Measurements from ENCODE around the gene LIN28B.
A peak's percentile ranks its signal among the peaks of the same experiment; 100 is the strongest.
"Not testable (repeated sequence)": the region's sequence is repeated elsewhere in the genome, so short reads cannot be mapped to it uniquely, and the experiment has no call there.

LIN28B gene

DNA sequence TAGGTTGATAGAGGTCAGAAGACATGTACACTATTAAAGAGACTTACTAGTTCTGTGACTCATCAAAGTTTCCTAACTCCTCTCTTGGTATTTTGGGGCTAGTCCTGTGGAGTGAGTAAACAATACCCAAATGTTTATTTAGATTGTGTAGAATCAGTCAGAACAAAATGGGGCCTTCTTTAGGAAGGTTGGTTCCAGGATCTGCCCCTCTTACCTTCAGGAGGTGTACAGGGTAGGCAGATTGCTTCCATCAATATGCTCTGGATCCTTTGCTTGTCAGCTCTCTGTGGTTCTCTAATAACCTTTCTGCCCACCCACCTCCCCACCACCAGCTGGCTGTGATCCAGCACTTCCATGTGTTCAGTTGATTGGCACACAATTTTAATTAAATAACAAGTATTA lies 115.9 kb downstream of the LIN28B start:
- DNase-seq: no peak

DNA sequence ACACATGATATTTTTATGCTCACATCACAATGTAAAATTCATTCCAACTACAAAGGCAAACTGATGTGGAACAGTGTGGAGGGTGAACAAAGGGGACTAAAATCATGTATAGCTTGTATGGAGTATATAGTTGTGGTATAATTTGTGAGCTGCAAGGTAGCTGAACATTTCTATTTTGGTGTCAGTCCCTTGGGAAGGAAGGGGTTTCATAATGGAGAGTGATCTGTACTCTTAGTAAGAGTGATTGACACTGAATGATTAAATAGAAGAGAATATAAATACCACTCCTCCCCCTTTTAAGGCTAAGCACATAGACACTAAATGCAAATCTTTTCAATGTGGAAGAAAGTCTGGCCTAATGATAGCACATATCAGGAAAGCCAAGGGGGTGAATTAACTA lies 118.3 kb downstream of the LIN28B start:
- DNase-seq: no peak

GRCh38 chr6:105076418-105076817 lies 119.5 kb downstream of the LIN28B start:
- DNase-seq: not testable (repeated sequence)

- peak; percentile 31 to 69 for DNase-seq
Observed at GRCh38 chr6:105077596-105078385, 120.9 kb downstream of the LIN28B start.

DNA sequence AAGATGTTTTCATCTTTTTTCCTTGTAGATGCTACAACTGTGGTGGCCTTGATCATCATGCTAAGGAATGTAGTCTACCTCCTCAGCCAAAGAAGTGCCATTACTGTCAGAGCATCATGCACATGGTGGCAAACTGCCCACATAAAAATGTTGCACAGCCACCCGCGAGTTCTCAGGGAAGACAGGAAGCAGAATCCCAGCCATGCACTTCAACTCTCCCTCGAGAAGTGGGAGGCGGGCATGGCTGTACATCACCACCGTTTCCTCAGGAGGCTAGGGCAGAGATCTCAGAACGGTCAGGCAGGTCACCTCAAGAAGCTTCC lies 121.4 kb downstream of the LIN28B start:
- DNase-seq: no peak

- no peak for DNase-seq
Observed at GRCh38 chr6:105080279-105080678, 123.4 kb downstream of the LIN28B start.

- DNase-seq: not testable (repeated sequence)
Observed at GRCh38 chr6:105081662-105082061, 124.8 kb downstream of the LIN28B start.

- peak; percentile 23 to 61 for DNase-seq
Observed at GRCh38 chr6:105087571-105088211, 130.8 kb downstream of the LIN28B start.

- DNase-seq: no peak
Observed at GRCh38 chr6:105091140-105091829, 134.4 kb downstream of the LIN28B start.

GRCh38 chr6:105094133-105094640 lies 137.3 kb downstream of the LIN28B start:
- no peak for DNase-seq

DNA sequence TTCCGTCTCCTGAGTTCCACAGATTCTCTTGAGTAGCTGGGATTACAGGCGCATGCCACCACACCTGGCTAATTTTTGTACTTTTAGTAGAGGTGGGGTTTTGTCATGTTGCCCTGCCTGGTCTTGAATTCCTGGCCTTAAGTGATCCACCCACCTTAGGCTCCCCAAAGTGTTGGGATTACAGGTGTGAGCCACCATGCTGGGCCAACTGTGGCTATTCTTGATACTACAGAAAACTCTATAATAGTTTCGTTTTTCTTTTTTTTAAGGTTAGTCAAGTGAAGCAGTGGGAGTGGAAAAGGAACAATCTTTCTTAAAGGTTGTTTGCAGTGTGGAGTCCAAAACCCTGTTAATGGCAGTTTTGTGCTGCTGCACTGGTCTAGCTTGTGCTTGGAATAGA lies 138.2 kb downstream of the LIN28B start:
- no peak for DNase-seq

GRCh38 chr6:105097288-105097687 lies 140.4 kb downstream of the LIN28B start:
- DNase-seq: no peak

DNA sequence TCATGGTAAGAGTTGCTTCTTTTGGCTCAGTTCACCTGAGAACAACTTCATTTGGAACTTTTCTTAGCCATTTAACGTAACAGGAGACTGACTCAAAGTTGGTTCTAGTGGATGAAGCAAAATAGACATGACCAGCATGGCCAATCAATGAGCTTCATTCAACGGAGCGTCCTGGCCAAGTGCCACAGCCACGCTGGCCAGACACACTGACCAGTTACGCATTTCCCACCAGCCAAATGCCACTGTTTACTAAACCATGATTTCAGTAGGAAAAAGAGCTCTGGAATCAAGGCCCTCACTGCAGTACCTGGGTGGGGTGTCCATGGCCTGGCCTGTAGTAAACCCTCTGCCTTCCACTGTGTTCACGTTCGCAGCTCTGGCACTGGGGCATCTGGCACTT lies 142.5 kb downstream of the LIN28B start:
- DNase-seq: no peak

DNA sequence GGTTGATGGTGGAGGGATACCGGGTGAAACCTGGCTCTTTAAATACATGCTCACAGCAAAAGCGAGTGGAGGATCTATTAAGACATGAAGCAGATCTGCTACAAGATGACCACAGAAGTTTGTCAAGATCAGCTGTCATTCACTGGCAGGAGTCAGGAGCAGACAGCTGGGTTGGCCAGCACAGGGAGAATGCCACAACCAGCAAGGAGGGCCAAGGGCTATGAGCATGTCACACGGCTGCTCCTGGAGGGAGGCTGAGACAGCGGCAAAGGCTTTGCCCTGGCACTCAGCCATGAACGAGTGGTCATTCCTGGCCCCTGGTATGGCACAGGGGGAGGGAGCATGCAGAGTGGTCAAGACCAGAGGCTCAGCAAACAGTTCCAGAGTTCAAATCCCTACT lies 145.3 kb downstream of the LIN28B start:
- no peak for DNase-seq

- DNase-seq: no peak
Observed at GRCh38 chr6:105105094-105105493, 148.2 kb downstream of the LIN28B start.

DNA sequence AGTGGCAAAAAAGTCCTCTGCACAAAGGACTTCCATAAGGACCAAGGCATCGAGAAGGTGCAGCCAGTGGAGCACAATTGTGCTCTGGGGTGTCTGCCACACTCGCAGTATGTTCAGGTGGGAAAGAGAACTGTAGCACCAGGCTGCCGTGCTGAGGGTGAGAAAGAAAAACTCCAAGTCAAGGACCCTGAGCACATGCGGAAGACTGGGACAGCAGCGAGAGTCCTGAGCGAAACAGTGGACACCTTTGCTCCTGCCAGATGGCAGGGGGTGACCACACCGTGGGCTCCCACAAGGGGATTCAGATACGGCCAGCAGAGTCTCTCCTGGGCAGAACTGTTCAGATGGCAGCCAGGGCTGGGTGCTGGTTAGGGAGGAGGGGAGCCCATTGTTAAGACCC lies 149.4 kb downstream of the LIN28B start:
- DNase-seq: no peak

DNA sequence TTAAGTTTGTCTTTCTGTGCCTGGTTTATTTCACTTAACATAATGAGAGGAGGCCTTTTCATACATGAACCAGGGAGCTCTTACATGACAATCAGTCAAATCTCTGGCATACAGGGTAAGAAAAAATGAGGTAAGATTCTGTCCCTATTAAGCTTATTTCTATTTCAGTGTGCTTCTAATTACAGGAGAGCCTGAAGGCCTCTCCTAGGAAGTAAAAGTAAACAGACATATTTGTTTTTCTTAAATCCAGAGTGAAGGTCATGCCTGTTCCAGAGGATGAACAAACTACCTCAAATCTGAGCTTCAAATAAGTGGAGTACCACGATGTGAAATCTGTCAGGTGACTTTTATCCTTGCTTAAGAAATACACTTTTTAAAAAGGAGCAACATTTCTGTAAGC lies 150.3 kb downstream of the LIN28B start:
- no peak for DNase-seq

- no peak for DNase-seq
Observed at GRCh38 chr6:105108631-105109262, 151.8 kb downstream of the LIN28B start.

DNA sequence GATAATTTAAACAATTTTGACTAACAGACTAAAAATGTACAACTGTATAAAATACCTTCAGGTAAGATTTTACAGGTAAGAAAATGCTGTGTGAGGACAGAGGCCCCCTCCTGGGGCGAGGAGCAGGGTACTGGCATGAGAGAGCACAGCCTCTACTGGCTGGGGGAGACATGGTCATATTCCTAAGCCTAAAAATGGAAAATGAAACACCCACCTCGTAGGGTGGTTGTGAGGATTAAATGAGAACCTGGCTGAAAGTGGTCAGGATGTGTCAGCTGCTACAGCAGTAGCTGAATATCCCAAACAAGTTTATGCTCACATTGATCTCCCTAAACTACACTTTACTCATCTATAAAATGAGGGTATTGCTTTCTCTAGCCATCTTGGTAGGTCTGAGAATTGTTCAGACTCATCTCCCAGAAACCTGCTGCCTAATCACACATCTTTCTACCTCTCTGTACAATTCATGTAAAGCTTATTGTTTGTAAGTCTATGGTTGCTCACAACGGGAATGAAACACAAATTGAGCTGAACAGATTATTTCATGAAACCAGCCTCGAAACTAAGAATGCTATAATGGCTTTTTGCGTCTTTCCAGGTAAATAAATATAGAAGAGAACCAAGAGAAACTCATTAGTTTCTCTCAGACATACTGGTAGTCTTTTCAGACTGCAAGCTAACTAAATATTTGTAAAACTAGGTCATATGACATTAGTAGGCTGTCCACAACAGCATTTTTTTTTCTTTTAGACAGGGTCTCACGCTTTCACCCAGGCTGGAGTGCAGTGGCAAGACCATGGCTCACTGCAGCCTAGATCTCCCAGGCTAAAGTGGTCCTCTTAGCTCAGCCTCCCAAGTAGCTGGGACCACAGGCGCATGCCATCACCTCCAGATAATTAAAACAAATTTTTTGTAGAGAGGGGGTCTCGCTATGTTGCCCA lies 153.3 kb downstream of the LIN28B start:
- DNase-seq: no peak

GRCh38 chr6:105111105-105111504 lies 154.2 kb downstream of the LIN28B start:
- DNase-seq: no peak

DNA sequence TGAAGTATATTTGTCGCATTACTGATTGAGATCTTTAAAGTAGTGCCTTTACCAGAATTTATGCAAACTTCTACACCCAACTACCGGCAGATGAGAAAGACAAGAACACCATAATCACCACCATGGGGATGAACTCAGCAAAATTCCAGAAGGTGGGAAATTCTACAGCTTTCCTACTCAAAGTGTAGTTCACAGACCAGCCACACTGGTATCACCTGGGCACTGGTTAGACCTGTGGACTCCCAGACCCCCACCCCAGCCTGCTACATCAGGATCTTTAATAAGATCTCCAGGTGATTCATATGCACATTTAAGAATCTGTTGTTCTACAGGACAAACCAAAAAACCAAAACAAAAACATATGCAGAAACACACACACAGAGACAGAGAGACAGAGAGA lies 155.0 kb downstream of the LIN28B start:
- no peak for DNase-seq

DNA sequence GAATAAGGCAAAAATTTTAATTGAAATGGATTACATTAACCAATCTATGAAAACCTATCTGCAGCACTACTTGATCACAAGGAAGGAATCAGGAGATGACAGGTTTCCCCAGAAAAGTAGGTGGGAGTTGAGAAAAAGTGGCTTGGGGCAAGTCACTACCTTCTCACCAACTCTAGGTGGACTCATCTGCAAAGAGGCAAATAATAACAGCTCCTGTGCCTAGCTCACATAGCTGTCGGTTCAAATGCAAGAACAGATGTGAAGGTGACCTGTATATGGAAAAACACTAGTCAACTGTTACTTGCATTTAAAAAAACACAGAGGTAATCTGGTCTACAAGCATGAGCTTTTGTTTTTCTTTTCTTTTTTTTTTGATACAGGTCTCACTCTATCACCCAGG lies 155.7 kb downstream of the LIN28B start:
- peak in 1 of 2 experiments; percentile 5 for DNase-seq

Data from NCI-H524 (cell line).